Measurements from ENCODE around the gene ACTN4. TPM values are rescaled to one million over a fixed set of nuclear protein-coding genes. Genes with fewer than 3 reads are reported as not detected.

ACTN4 gene
- total RNA-seq, 1 donor from 2014 or later = 156 TPM

- no peak for ATAC-seq
- DNase-seq (ENCODE audit: low spot score) = no peak
These were observed 11.7 kb upstream of the ACTN4 start for GRCh38 chr19:38635483-38636399.

- DNase-seq (ENCODE audit: low spot score) (no peak), ATAC-seq (no peak)
These were observed 9.0 kb upstream of the ACTN4 start for GRCh38 chr19:38638461-38638860.

GRCh38 chr19:38639679-38640078 is 7.8 kb upstream of the ACTN4 start:
- ATAC-seq (no peak), DNase-seq (ENCODE audit: low spot score) (no peak)

- ATAC-seq (peak; percentile 26), DNase-seq (ENCODE audit: low spot score) (no peak)
These were observed 7.1 kb upstream of the ACTN4 start for GRCh38 chr19:38640368-38640767.

- ATAC-seq (no peak), DNase-seq (ENCODE audit: low spot score) (no peak)
These were observed 5.3 kb upstream of the ACTN4 start for GRCh38 chr19:38642176-38642575.

- no peak for ATAC-seq
These were observed 2.7 kb upstream of the ACTN4 start for GRCh38 chr19:38644719-38645118.

GRCh38 chr19:38647966-38648768 is 718 bp downstream of the ACTN4 start:
- DNase-seq (ENCODE audit: low spot score) = no peak
- no peak for ATAC-seq

More at GRCh38 chr19:38644719-38645118, 2.7 kb upstream of the ACTN4 start:
- DNase-seq (ENCODE audit: low spot score) = no peak

GRCh38 chr19:38648769-38649304 is 1.4 kb downstream of the ACTN4 start:
- DNase-seq (ENCODE audit: low spot score) (no peak), ATAC-seq (no peak)

GRCh38 chr19:38649305-38650171 is 2.1 kb downstream of the ACTN4 start:
- DNase-seq (ENCODE audit: low spot score) (peak; percentile 73), ATAC-seq (peak; percentile 36)

- ATAC-seq = peak; percentile 9
- no peak for DNase-seq (ENCODE audit: low spot score)
These were observed 2.8 kb downstream of the ACTN4 start for GRCh38 chr19:38650172-38650775.

GRCh38 chr19:38650911-38651584 is 3.6 kb downstream of the ACTN4 start:
- ATAC-seq (no peak), DNase-seq (ENCODE audit: low spot score) (no peak)

- ATAC-seq (peak; percentile 63), DNase-seq (ENCODE audit: low spot score) (peak; percentile 86)
These were observed 5.7 kb downstream of the ACTN4 start for GRCh38 chr19:38653028-38653571.

- ATAC-seq = no peak
- no peak for DNase-seq (ENCODE audit: low spot score)
These were observed 7.2 kb downstream of the ACTN4 start for GRCh38 chr19:38654628-38655055.

- ATAC-seq = no peak
- no peak for DNase-seq (ENCODE audit: low spot score)
These were observed 7.8 kb downstream of the ACTN4 start for GRCh38 chr19:38655148-38655824.

- ATAC-seq = no peak
- no peak for DNase-seq (ENCODE audit: low spot score)
These were observed 8.9 kb downstream of the ACTN4 start for GRCh38 chr19:38656171-38656981.

- ATAC-seq (no peak), DNase-seq (ENCODE audit: low spot score) (no peak)
These were observed 10.3 kb downstream of the ACTN4 start for GRCh38 chr19:38657633-38658222.
